H1 (cell line): ENCODE results near the gene DGKI. TPM values are rescaled to one million over a fixed set of nuclear protein-coding genes. Genes with fewer than 3 reads are reported as not detected.

ENCODE experiments used
- CTCF ChIA-PET: fragments of 300-600 bp; sonication (Branson Sonifier 250); formaldehyde crosslinking; loops from one replicate; lab custom pipeline; 2021; ENCODE audit not compliant: partially characterized antibody; lab: Charles Lee
- POLR2A ChIA-PET: fragments of 300-600 bp; sonication (Branson Sonifier 250); formaldehyde crosslinking; loops from one replicate; lab custom pipeline; 2021; ENCODE audit warnings: inconsistent platforms; ENCODE audit not compliant: partially characterized antibody; lab: Charles Lee
- DNase-seq, 2 experiments: peaks; one replicate each; pipeline versions ENCODE4 v3.0.0 to v3.0.0-alpha.2; 2010 to 2022; ENCODE audit warnings: low spot score in 2 of 2, low read depth in 1 of 2, mixed read lengths in 1 of 2
- FAIRE-seq: peaks from 2 replicates; lab custom pipeline; 2011; peaks lifted over from hg19 to GRCh38; lab: Jason Lieb, UNC
- H2AFZ ChIP-seq: 2 replicates; pipeline ENCODE4 v1.8.1; 2012; ENCODE audit warnings: low read length, inconsistent platforms
- H2AK5ac ChIP-seq: 2 replicates; pipeline ENCODE4 v1.6.1; 2013; ENCODE audit warnings: low read depth, low read length
- H2BK120ac ChIP-seq: replicated peaks from 2 replicates; pipeline ENCODE3; 2013; ENCODE audit warnings: low read depth, low read length, inconsistent platforms
- H2BK12ac ChIP-seq: 2 replicates; pipeline ENCODE4 v1.6.1; 2013; ENCODE audit warnings: low read depth, low read length
- H2BK15ac ChIP-seq: 2 replicates; pipeline ENCODE4 v1.6.1; 2013; ENCODE audit warnings: low read length
- H2BK20ac ChIP-seq: 2 replicates; pipeline ENCODE4 v1.6.1; 2013; ENCODE audit warnings: low read length
- H2BK5ac ChIP-seq: 2 replicates; pipeline ENCODE4 v1.6.1; 2013; ENCODE audit warnings: low read depth, low read length
- H3K14ac ChIP-seq: 2 replicates; pipeline ENCODE4 v1.6.1; 2013; ENCODE audit warnings: inconsistent platforms; ENCODE audit not compliant: insufficient read length
- H3K18ac ChIP-seq: 2 replicates; pipeline ENCODE4 v1.6.1; 2013; ENCODE audit warnings: low read length; ENCODE audit errors: extremely low read depth
- H3K23ac ChIP-seq: 2 replicates; pipeline ENCODE4 v1.6.1; 2013; ENCODE audit warnings: inconsistent platforms; ENCODE audit not compliant: insufficient read length
- H3K23me2 ChIP-seq: 2 replicates; pipeline ENCODE4 v1.6.1; 2013; ENCODE audit warnings: low read depth, low read length
- H3K27ac ChIP-seq: 2 replicates; pipeline ENCODE4 v1.6.1; 2011; ENCODE audit warnings: low read depth, low read length, inconsistent platforms
- H3K27me3 ChIP-seq, 4 experiments: replicated peaks in 1 of 4; 1 replicate in 1 of 4; 2 replicates in 3 of 4; pipeline versions ENCODE4 v1.6.1 to v1.8.1; 2011 to 2013; ENCODE audit warnings: low read length in 3 of 4, mild to moderate bottlenecking in 3 of 4, inconsistent platforms in 2 of 4, mixed read lengths in 2 of 4, moderate library complexity in 1 of 4; ENCODE audit not compliant: control insufficient read depth in 3 of 4, insufficient read depth in 3 of 4; ENCODE audit errors: extremely low read depth in 1 of 4
- H3K36me3 ChIP-seq, 4 experiments: 2 replicates each; pipeline versions ENCODE4 v1.6.1 to v1.8.1; 2011 to 2013; ENCODE audit warnings: mild to moderate bottlenecking in 4 of 4, low read length in 3 of 4, moderate library complexity in 2 of 4, control low read depth in 1 of 4, inconsistent platforms in 1 of 4; ENCODE audit not compliant: insufficient read depth in 4 of 4, control insufficient read depth in 2 of 4
- H3K4ac ChIP-seq: replicated peaks from 2 replicates; pipeline ENCODE3; 2013; ENCODE audit warnings: low read length, low read depth, mixed read lengths, inconsistent platforms; ENCODE audit not compliant: insufficient read length
- H3K4me1 ChIP-seq, 4 experiments: replicated peaks in 1 of 4; 1 replicate in 1 of 4; 2 replicates in 3 of 4; pipeline versions ENCODE4 v1.6.1 to v1.8.1; 2011 to 2013; ENCODE audit warnings: low read length in 3 of 4, inconsistent platforms in 2 of 4, mixed read lengths in 1 of 4; ENCODE audit not compliant: insufficient read depth in 4 of 4, control insufficient read depth in 3 of 4
- H3K4me2 ChIP-seq, 2 experiments: 2 replicates each; pipeline versions ENCODE4 v1.6.1 to v1.8.1; 2011 to 2013; ENCODE audit warnings: low read depth in 2 of 2, low read length in 2 of 2, control low read depth in 1 of 2, inconsistent platforms in 1 of 2, mild to moderate bottlenecking in 1 of 2; ENCODE audit not compliant: insufficient read depth in 1 of 2
- H3K4me3 ChIP-seq, 4 experiments: fragments of 200-600, 300-600 bp in 1 of 4; sonication (generic), shearing (Covaris generic), sonication (Bioruptor Twin) in 1 of 4; 2 replicates each; pipeline versions ENCODE4 v1.5.1 to v1.8.1; 2011 to 2016; ENCODE audit warnings: low read length in 4 of 4, low read depth in 3 of 4, control low read depth in 2 of 4, inconsistent platforms in 2 of 4, mild to moderate bottlenecking in 2 of 4, mixed read lengths in 1 of 4, moderate library complexity in 1 of 4; ENCODE audit not compliant: insufficient read depth in 2 of 4; ENCODE audit errors: extremely low read depth in 1 of 4
- H3K56ac ChIP-seq: replicated peaks from 2 replicates; pipeline ENCODE3; 2013; ENCODE audit warnings: low read depth, mild to moderate bottlenecking, mixed read lengths, low read length, inconsistent platforms; ENCODE audit not compliant: insufficient read length
- H3K79me1 ChIP-seq: 2 replicates; pipeline ENCODE4 v1.6.1; 2013; ENCODE audit warnings: low read depth, low read length, control low read depth
- H3K79me2 ChIP-seq, 2 experiments: 2 replicates each; pipeline versions ENCODE4 v1.6.1 to v1.8.1; 2012 to 2013; ENCODE audit warnings: low read length in 2 of 2, mild to moderate bottlenecking in 2 of 2, inconsistent platforms in 1 of 2; ENCODE audit not compliant: insufficient read depth in 2 of 2, control insufficient read depth in 1 of 2
- H3K9ac ChIP-seq, 4 experiments: replicated peaks in 1 of 4; 1 replicate in 1 of 4; 2 replicates in 3 of 4; pipeline versions ENCODE4 v1.6.1 to v1.8.1; 2011 to 2013; ENCODE audit warnings: low read depth in 3 of 4, low read length in 3 of 4, control low read depth in 2 of 4, mild to moderate bottlenecking in 2 of 4, moderate library complexity in 2 of 4, inconsistent platforms in 1 of 4; ENCODE audit errors: extremely low read depth in 1 of 4
- H3K9me3 ChIP-seq, 2 experiments: 2 replicates each; pipeline versions ENCODE4 v1.6.1 to v1.8.1; 2012 to 2013; ENCODE audit warnings: mild to moderate bottlenecking in 2 of 2, moderate library complexity in 2 of 2, control low read depth in 1 of 2, inconsistent platforms in 1 of 2, low read depth in 1 of 2, low read length in 1 of 2, mixed read lengths in 1 of 2; ENCODE audit not compliant: insufficient read depth in 2 of 2
- H4K20me1 ChIP-seq, 2 experiments: replicated peaks in 1 of 2; 2 replicates each; pipeline versions ENCODE3 to v1.8.1; 2011 to 2013; ENCODE audit warnings: inconsistent platforms in 2 of 2, low read length in 2 of 2, mild to moderate bottlenecking in 1 of 2; ENCODE audit not compliant: insufficient read depth in 2 of 2, control insufficient read depth in 1 of 2
- H4K5ac ChIP-seq: 2 replicates; pipeline ENCODE4 v1.6.1; 2013; ENCODE audit warnings: low read length, low read depth, mixed read lengths, inconsistent platforms; ENCODE audit not compliant: insufficient read length
- H4K8ac ChIP-seq: 2 replicates; pipeline ENCODE4 v1.8.0; 2013; ENCODE audit warnings: mild to moderate bottlenecking, moderate library complexity, low read length, inconsistent platforms; ENCODE audit not compliant: insufficient read depth; ENCODE audit errors: extremely low read depth
- H4K91ac ChIP-seq: replicated peaks from 2 replicates; pipeline ENCODE3; 2013; ENCODE audit warnings: low read length, mixed read lengths, inconsistent platforms; ENCODE audit not compliant: insufficient read length
- GTF2F1 ChIP-seq: IDR thresholded peaks from 2 replicates; pipeline ENCODE4 v1.6.1; 2012; ENCODE audit warnings: low read depth, low read length, improper control_type of control experiment, borderline replicate concordance
- HDAC2 ChIP-seq, 2 experiments: fragments of 300-600 bp in 1 of 2; sonication (generic) in 1 of 2; IDR thresholded peaks; 2 replicates each; pipeline ENCODE4 v1.6.1; 2011 to 2012; ENCODE audit warnings: low read depth in 2 of 2, low read length in 2 of 2, mild to moderate bottlenecking in 2 of 2, moderate library complexity in 2 of 2, borderline replicate concordance in 1 of 2, inconsistent platforms in 1 of 2
- NANOG ChIP-seq: IDR thresholded peaks from 2 replicates; pipeline ENCODE4 v1.6.1; 2011; ENCODE audit warnings: low read length, low read depth, mild to moderate bottlenecking, inconsistent platforms; ENCODE audit not compliant: insufficient read depth, poor library complexity, severe bottlenecking
- YY1 ChIP-seq: IDR thresholded peaks from 2 replicates; pipeline ENCODE4 v1.6.1; 2011; ENCODE audit warnings: low read depth, mild to moderate bottlenecking, low read length
- WGBS, 2 experiments: shearing (Covaris generic) in 1 of 2; methylation state at CpG; one replicate each; pipeline versions ENCODE4 v1.1.6 to v1.1.7; 2013 to 2015; ENCODE audit warnings: low lambda C conversion rate in 2 of 2, mixed read lengths in 2 of 2, inconsistent platforms in 1 of 2, low coverage in 1 of 2, missing lambda C conversion rate in 1 of 2; ENCODE audit not compliant: insufficient replicate concordance in 2 of 2, insufficient coverage in 1 of 2, insufficient read length in 1 of 2; ENCODE audit errors: extremely low coverage in 1 of 2, missing lambda C conversion rate in 1 of 2; 5-methylcytosine and 5-hydroxymethylcytosine counted together
- polyA plus RNA-seq, 7 experiments: library from polyadenylated mRNA; depleted of rRNA in 3 of 7; stranded (reverse) in 5 of 7; unstranded in 2 of 7; fragments of >200 nt in 5 of 7; fragments of 200-250 nt in 2 of 7; gene quantifications; 1 replicate in 5 of 7; 2 replicates in 1 of 7; 4 replicates in 1 of 7; pipeline versions ENCODE4 v1.2.1 to v1.2.3, GENCODE V29; 2011 to 2013; ENCODE audit warnings: missing spikeins in 2 of 7, mixed read lengths in 2 of 7
- total RNA-seq: library from RNA; stranded (reverse); fragmentation: NEBNext Ultra II Directional; extraction: Animal tissue kit (Norgen Biotek cat#: 25700); gene quantifications from 2 replicates; pipeline ENCODE4 v1.2.1, GENCODE V29; 2021

DGKI gene
- total and polyA plus RNA-seq, 2 of the 8 experiments (the other 6 are each of a cell fraction or from before 2014, with no cell fraction given): 0.20 to 0.71 TPM

- Histone ChIP-seq H2AFZ (no peak overlapping the region), H3K79me1 (no peaks in the 10 kb centered on the region), H3K56ac (no peak overlapping the region), H3K9ac (no peak overlapping the region), H2BK120ac (no peak overlapping the region), H3K27me3 (no peaks in the 10 kb centered on the region; a peak in 1 of 7 replicates), H3K4me2 (no peak overlapping the region), H3K79me2 (no peaks in the 10 kb centered on the region), H3K23ac (no peak overlapping the region), H2BK20ac (no peak overlapping the region), H3K14ac (no peak overlapping the region), H3K9me3 (no peaks in the 10 kb centered on the region; a peak in 1 of 4 replicates), H3K4ac (no peak overlapping the region), H2BK12ac (no peak overlapping the region), H4K8ac (no peak overlapping the region), H3K36me3 (no peaks in the 10 kb centered on the region; a peak in 1 of 8 replicates), H3K27ac (no peak overlapping the region), H3K4me3 (no peak overlapping the region), H4K91ac (no peak overlapping the region), H4K5ac (no peak overlapping the region), H2BK15ac (no peak overlapping the region), H2AK5ac (no peak overlapping the region), H3K18ac (no peak overlapping the region), H4K20me1 (no peaks in the 10 kb centered on the region), H2BK5ac (no peak overlapping the region), H3K23me2 (no peaks in the 10 kb centered on the region), H3K4me1 (peaks cover 0 to 7% (median 0%) of the 10 kb centered on the region in 4 experiments; a peak in 3 of 7 replicates)
- TF ChIP-seq NANOG: no peak
- TF ChIP-seq GTF2F1: no peak
- no peak for TF ChIP-seq YY1
- no peak for TF ChIP-seq HDAC2 (IDR thresholded peaks at IDR 0.05; ENCODE audit: borderline replicate concordance in 1 of 2, low read depth in 2 of 2, low read length in 2 of 2)
- ChIA-PET POLR2A (no interaction called here), CTCF (no interaction called here)
- WGBS, 2 experiments: 89% methylated on average over 1 of the region's 1 CpG; no CpG with 5 or more reads in 1 of the 2 experiments
- no peak for DNase-seq
- no peak for FAIRE-seq
These were observed 438.6 kb downstream of the DGKI start for GRCh38 chr7:137408126-137408525.
